ENCODE measurements around the gene ZW10. TPM values are rescaled to one million over a fixed set of nuclear protein-coding genes. Genes with fewer than 3 reads are reported as not detected.

Gene ZW10
- total RNA-seq, 1 donor from 2014 or later = 25.2 TPM

DNA sequence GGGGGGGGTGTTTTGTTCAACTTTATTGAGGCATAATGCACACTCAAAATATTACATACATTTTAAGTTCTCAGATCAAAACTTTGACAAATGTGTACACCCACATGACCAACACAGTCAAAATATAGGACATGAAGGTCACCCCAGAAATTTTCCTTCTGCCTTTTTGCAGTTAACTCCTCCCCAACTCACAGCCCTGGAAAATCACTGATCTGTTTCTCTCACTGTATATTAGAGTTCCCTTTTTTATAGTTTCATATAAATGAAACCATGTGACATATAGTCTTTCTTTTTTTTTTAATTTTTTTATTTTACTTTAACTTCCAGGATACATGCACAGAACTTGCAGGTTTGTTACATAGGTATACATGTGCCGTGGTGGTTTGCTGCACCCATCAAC is 72.0 kb downstream of the ZW10 start:
- Mint-ChIP-seq H3K4me1 (ENCODE audit: unreplicated experiment) (peaks cover 8% of the 10 kb centered on the region), H3K9me3 (ENCODE audit: unreplicated experiment) (no peaks in the 10 kb centered on the region), H3K36me3 (ENCODE audit: low read depth, unreplicated experiment) (peaks cover 5% of the 10 kb centered on the region), H3K4me3 (ENCODE audit: unreplicated experiment) (no peak overlapping the region), H3K27me3 (ENCODE audit: unreplicated experiment) (peaks cover 2% of the 10 kb centered on the region), H3K27ac (ENCODE audit: unreplicated experiment) (no peak overlapping the region)
- no peak for DNase-seq (ENCODE audit: low spot score)
- TF ChIP-seq, protein P1, sequence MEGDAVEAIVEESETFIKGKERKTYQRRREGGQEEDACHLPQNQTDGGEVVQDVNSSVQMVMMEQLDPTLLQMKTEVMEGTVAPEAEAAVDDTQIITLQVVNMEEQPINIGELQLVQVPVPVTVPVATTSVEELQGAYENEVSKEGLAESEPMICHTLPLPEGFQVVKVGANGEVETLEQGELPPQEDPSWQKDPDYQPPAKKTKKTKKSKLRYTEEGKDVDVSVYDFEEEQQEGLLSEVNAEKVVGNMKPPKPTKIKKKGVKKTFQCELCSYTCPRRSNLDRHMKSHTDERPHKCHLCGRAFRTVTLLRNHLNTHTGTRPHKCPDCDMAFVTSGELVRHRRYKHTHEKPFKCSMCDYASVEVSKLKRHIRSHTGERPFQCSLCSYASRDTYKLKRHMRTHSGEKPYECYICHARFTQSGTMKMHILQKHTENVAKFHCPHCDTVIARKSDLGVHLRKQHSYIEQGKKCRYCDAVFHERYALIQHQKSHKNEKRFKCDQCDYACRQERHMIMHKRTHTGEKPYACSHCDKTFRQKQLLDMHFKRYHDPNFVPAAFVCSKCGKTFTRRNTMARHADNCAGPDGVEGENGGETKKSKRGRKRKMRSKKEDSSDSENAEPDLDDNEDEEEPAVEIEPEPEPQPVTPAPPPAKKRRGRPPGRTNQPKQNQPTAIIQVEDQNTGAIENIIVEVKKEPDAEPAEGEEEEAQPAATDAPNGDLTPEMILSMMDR (IDR thresholded peaks at IDR 0.05; ENCODE audit: unreplicated experiment) = no peak

DNA sequence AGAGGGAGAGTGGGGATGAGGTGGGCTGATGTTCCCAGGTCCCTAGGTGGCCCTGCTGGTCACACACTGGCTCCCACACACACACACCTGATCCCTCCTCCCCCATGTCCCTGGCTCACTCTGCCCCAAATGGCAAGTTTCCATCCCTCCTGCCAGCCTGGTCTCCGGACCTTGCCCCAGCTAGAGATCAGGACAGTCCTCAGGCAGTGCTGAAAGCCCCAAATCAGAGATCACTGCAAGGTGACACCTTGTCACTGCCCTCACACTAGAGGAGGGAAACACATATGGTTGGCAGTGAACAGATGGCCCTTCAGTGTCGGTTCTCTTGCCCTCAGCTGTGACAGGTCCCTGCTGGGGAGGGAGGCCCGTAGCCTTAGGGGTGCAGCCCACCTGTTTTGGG is 75.0 kb downstream of the ZW10 start:
- TF ChIP-seq, protein P1 (IDR thresholded peaks at IDR 0.05; ENCODE audit: unreplicated experiment) = no peak
- DNase-seq (ENCODE audit: low spot score) = no peak
- H3K36me3 Mint-ChIP-seq (ENCODE audit: low read depth, unreplicated experiment) = peaks cover 19% of the 10 kb centered on the region
- no peak overlapping the region for H3K27ac Mint-ChIP-seq (ENCODE audit: unreplicated experiment)
- H3K4me1 Mint-ChIP-seq (ENCODE audit: unreplicated experiment) = no peaks in the 10 kb centered on the region
- no peaks in the 10 kb centered on the region for H3K9me3 Mint-ChIP-seq (ENCODE audit: unreplicated experiment)
- peaks cover 2% of the 10 kb centered on the region for H3K27me3 Mint-ChIP-seq (ENCODE audit: unreplicated experiment)
- H3K4me3 Mint-ChIP-seq (ENCODE audit: unreplicated experiment) = no peak overlapping the region

DNA sequence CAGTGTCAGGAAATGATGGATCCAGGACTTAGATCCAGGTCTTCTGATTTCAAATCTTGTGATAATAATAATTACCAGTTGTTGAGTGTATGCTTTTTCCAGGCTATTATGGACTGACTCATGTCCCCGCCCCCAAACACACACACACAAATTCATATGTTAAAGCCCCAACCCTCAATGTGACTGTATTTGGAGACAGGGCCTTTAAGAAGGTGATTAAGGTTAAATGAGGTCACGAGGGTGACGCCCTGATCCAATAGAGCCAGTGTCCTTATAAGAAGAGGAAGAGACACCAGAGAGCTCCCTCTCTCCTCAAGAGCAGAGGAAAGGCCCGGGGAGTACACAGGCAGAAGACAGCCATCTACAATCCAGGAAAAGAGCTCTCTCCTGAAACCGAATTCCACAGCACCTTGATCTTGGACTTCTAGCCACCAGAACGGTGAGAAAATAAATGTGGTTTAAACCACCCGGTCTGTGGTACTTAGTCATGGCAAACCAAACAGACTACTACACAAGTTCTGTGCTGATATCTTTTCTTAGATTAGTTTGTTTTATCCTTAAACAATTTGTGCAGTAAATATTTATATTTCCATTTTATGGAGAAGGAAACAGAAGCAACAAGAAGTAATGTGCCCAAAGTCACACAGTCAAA is 75.6 kb downstream of the ZW10 start:
- Mint-ChIP-seq H3K9me3 (ENCODE audit: unreplicated experiment) (no peaks in the 10 kb centered on the region), H3K4me1 (ENCODE audit: unreplicated experiment) (no peaks in the 10 kb centered on the region), H3K4me3 (ENCODE audit: unreplicated experiment) (no peak overlapping the region), H3K36me3 (ENCODE audit: low read depth, unreplicated experiment) (peaks cover 15% of the 10 kb centered on the region), H3K27ac (ENCODE audit: unreplicated experiment) (no peak overlapping the region), H3K27me3 (ENCODE audit: unreplicated experiment) (peaks cover 2% of the 10 kb centered on the region)
- TF ChIP-seq, protein P1 (IDR thresholded peaks at IDR 0.05; ENCODE audit: unreplicated experiment) = no peak
- no peak for DNase-seq (ENCODE audit: low spot score)

DNA sequence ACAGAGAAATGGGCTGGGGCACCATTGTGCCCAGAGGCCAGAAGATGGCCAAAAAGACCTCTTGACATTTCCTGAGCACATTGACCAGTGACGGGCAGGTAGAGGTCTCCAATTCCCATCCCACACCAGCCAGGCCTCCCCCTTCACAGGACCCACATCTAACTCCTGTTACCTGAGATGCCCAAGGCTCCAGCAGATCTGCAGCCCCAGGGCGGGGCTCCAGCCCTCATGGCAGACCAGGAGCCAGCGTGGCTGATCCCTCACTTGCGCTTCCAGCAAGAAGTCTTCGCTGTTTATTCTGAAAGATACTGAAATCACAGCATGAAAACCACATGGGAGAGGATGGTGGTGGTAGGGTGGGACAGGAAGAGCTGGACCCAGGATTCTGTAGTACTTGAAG is 76.4 kb downstream of the ZW10 start:
- TF ChIP-seq, protein P1 (IDR thresholded peaks at IDR 0.05; ENCODE audit: unreplicated experiment) = no peak
- Mint-ChIP-seq H3K4me3 (ENCODE audit: unreplicated experiment) (no peak overlapping the region), H3K36me3 (ENCODE audit: low read depth, unreplicated experiment) (peaks cover 15% of the 10 kb centered on the region), H3K4me1 (ENCODE audit: unreplicated experiment) (no peaks in the 10 kb centered on the region), H3K27ac (ENCODE audit: unreplicated experiment) (no peak overlapping the region), H3K27me3 (ENCODE audit: unreplicated experiment) (peaks cover 2% of the 10 kb centered on the region), H3K9me3 (ENCODE audit: unreplicated experiment) (no peaks in the 10 kb centered on the region)
- DNase-seq (ENCODE audit: low spot score) = no peak

DNA sequence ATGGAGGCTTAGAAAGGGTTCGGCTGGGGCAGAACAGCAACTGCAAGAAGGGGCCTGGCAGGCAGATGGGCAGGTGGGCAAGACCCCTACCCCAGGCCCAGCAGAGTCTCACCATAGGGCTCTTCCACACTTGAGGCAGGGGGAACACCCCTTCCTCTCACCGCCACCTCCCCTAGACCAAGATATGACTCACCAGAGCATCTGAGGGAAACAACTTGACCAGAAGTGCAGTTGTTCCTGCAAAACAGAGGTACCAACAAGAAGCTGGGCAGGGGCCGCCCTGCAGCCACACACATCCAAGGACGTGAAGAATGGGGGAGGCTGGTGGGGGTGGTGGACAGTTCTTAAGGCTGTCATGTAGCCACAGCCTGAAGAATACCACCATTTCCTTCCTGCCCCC is 78.3 kb downstream of the ZW10 start:
- TF ChIP-seq, protein P1 (IDR thresholded peaks at IDR 0.05; ENCODE audit: unreplicated experiment) = no peak
- Mint-ChIP-seq H3K36me3 (ENCODE audit: low read depth, unreplicated experiment) (peaks cover 15% of the 10 kb centered on the region), H3K4me1 (ENCODE audit: unreplicated experiment) (no peaks in the 10 kb centered on the region), H3K9me3 (ENCODE audit: unreplicated experiment) (no peaks in the 10 kb centered on the region), H3K4me3 (ENCODE audit: unreplicated experiment) (no peak overlapping the region), H3K27ac (ENCODE audit: unreplicated experiment) (no peak overlapping the region), H3K27me3 (ENCODE audit: unreplicated experiment) (peaks cover 2% of the 10 kb centered on the region)
- DNase-seq (ENCODE audit: low spot score) = no peak
